HG03159 (cell line): ENCODE results near the gene CEP170B.
A peak's percentile ranks its signal among the peaks of the same experiment; 100 is the strongest.
"Not testable (repeated sequence)": the region's sequence is repeated elsewhere in the genome, so short reads cannot be mapped to it uniquely, and the experiment has no call there.

Source experiments
- ATAC-seq: cut with Tn5 transposase; IDR thresholded peaks from one replicate; pipeline ENCODE4 v1.9.1; 2021; ENCODE audit warnings: mild to moderate bottlenecking, moderate library complexity; ENCODE audit not compliant: unreplicated experiment

Gene CEP170B

DNA sequence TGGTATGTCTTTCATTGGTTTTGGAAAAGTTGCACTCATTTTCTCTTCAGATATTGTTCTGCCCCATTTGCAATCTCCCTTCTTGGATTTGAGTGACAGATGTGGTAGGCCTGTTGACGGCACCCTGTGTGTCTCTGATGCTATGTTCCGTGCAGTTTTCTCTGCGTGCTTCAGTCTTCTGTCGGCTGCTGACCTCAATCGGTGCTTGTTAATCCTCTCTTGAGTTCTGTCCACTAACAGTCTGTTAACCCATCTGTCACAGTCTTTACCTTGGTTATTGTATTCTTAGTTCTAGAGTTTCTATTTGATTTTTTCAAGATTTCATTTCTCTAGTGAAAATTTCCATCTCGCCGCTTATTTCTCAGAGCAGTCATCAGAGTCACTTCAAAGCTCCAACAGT lies 38.9 kb downstream of the CEP170B start:
- no peak for ATAC-seq

DNA sequence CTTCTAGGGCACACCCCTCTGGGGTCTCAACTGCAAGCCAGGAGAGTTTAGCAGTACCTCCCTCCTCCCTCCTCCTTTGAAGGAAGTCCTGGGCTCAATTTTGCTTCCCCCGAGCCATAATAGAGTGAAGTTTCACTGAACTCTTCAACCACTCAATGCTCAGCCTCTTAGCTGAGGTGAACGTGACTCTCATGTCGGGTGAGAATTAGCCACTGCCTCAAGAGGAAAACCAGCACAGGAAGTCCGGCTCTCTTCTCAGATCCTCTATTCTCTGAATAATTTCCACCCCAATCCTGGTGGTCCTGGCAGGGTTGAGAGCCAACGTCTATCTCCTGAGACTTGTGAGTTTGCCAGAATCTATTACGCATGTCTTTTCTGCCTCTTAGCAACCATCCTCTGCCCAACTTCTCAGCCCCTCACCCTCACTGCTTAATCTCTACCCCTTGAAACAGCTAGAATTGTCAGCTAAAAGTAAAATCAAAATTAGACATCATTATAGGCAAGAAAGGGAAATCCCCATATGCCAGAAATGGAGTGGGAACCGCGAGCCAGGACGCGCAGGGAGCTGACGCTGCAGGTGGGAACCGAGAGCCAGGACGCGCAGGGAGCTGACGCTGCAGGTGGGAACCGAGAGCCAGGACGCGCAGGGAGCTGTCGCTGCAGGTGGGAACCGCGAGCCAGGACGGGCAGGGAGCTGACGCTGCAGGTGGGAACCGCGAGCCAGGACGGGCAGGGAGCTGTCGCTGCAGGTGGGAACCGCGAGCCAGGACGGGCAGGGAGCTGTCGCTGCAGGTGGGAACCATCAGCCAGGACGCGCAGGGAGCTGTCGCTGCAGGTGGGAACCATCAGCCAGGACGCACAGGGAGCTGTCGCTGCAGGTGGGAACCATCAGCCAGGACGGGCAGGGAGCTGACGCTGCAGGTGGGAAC lies 39.8 kb downstream of the CEP170B start:
- ATAC-seq, result not testable (repeated sequence)

DNA sequence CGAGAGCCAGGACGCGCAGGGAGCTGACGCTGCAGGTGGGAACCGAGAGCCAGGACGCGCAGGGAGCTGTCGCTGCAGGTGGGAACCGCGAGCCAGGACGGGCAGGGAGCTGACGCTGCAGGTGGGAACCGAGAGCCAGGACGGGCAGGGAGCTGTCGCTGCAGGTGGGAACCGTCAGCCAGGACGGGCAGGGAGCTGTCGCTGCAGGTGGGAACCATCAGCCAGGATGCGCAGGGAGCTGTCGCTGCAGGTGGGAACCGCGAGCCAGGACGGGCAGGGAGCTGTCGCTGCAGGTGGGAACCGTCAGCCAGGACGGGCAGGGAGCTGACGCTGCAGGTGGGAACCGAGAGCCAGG lies 40.5 kb downstream of the CEP170B start:
- not testable (repeated sequence) for ATAC-seq

DNA sequence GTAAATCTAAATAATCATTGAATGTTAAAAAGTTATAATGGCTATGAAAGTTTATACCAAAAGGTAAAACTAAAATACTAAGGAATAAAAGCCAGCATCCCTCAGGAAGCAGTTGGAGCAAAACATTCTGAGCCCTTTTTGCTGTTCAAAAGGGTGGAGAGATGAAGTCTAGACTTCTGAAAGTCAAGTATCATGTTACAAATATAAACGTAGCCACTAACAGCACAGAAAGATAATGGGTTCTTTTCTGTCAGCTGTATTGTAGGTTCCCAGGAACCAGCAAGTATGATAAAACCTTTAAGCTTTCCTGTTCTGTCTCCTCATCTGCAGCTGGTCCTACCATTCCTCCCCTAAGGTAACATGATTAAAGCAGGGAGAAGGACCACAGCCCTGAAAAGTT lies 43.2 kb downstream of the CEP170B start:
- no peak for ATAC-seq

GRCh38 chr14:104912053-104912452 lies 47.0 kb downstream of the CEP170B start:
- no peak for ATAC-seq

DNA sequence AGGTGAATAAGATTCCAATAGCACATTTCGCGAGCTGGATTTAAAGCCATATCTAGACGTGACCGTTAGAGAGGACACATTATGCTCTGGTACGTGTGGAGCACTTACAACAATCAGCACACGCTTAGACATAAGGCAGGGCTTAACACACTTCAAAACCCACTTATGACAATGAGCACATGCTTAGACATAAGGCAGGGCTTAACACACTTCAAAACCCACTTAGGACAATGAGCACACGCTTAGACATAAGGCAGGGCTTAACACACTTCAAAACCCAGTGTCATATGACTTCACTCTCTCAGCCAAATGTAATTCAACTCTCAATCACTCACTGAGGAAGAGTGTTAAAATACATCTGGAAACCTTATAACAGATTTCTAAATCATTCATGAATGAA lies 48.4 kb downstream of the CEP170B start:
- no peak for ATAC-seq

DNA sequence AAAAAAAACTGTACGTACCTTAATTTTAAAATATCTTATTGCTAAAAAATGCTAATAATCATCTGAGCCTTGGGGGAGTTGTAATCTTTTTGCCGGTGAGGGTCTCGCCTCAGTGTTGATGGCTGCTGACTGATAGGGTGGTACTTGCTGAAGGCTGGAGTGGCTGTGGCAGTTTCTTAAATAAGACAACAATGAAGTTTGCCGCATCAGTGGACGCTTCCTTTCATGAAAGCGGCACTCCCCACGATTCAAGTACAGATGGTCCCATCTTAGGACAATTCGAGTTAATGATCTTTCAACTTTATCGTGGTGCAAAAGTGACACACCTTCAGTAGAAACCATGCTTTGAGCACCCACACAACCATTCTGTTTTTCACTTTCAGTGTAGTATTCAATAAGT lies 52.0 kb downstream of the CEP170B start:
- ATAC-seq, result no peak

DNA sequence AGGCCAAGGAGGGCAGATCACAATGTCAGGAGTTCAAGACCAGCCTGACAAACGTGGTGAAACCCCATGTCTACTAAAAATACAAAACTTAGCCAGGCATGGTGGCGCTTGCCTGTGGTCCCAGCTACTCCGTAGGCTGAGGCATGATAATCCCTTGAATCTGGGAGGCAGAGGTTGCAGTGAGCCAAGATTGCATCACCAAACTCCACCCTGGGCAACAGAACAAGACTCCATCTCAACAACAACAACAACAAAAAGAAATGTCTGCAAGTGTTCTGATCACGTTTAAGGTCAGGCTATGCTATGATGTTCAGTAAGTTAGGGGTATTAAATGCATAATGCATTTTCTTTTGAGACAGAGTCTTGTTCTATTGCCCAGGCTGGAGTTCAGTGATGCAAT lies 52.9 kb downstream of the CEP170B start:
- no peak for ATAC-seq

- ATAC-seq, result not testable (repeated sequence)
Observed at GRCh38 chr14:104919152-104919992, 54.3 kb downstream of the CEP170B start.

GRCh38 chr14:104919993-104920315 lies 54.9 kb downstream of the CEP170B start:
- ATAC-seq, result no peak

DNA sequence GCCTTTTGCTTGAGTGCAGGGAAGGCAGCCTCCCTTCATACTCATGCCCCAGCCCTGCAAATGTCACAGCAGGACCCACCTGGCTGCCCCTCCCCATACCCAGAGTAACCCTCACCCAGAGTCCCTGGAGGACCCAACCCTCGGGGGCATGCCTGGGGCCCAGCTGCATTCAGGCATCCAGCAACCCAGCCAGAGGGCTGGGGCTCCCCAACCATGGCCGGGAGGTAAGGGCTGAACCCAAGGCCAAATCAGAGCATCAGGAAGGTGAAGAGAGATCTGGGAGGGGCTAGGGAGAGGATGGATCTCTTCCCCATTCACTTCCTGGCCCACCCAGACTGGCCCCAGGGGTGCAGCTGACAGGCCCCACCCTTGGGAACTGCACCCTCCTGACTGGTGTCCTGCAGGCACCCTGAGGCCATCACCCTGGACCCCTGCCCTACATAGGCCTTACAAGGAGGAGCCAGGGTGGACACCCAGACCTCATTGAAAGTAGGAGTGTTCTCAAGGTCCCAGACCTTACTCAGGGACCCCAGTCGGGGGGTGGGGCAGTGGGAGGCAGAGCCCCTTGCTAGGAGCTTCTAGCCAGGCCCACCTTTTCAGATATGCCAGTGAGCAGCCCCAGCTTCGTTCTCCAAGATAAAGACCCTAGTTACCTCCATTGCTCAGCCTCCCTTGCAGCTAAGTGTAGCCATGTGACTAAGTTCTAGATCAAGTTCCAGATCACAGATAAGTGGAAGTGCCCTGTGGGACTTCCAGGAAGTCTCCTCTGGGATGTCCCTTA lies 58.8 kb downstream of the CEP170B start:
- ATAC-seq, result no peak

DNA sequence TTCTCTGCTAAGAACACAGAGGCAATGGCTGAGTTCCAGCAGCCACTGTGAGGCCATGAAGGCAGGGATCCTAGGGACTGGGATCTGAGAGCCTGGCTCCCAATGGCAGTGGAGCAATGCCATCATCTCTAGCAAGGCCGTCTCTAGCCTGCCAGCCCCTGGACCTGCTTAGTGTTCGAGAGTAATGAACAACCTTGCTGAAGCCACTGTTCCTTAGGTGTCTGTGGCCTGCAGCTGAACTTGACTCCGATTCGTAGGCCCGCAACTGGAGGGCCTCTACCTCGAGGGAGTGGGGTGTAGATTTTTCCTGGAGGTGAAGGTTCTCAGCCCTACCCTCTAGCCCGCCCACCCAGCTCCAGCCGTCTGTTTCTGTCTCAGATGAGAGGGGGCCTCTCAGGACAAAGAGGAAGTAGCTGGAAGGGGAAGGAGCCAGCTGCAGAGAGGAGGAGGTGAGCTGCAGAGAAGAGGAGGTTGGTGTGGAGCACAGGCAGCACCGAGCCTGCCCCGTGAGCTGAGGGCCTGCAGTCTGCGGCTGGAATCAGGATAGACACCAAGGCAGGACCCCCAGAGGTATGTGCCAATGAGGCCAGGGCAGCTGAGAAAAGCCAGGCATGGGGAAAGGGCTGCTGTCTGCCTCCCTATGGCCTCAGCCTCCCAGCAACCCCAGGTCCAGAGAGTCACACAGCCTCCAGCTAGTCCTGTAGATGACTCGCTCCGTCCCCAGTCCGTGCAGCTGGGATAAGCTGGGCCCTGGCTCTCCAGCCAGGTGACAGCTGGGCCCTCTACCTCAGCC lies 59.5 kb downstream of the CEP170B start, which contains the start of gene PLD4:
PLD4 (plus strand) TSS at position 459 of the 793 bp plus-strand sequence. CDS start 2,262 bp downstream, outside the sequence.
- ATAC-seq, result no peak

GRCh38 chr14:104925214-104925854 lies 60.3 kb downstream of the CEP170B start:
- no peak for ATAC-seq

GRCh38 chr14:104925855-104926609 lies 61.0 kb downstream of the CEP170B start:
- peak; percentile 3 for ATAC-seq

- peak; percentile 80 for ATAC-seq
Observed at GRCh38 chr14:104926619-104927431, 61.8 kb downstream of the CEP170B start.

GRCh38 chr14:104927432-104927816 lies 62.4 kb downstream of the CEP170B start:
- ATAC-seq, result no peak

- ATAC-seq, result no peak
Observed at GRCh38 chr14:104927901-104928300, 62.8 kb downstream of the CEP170B start.

DNA sequence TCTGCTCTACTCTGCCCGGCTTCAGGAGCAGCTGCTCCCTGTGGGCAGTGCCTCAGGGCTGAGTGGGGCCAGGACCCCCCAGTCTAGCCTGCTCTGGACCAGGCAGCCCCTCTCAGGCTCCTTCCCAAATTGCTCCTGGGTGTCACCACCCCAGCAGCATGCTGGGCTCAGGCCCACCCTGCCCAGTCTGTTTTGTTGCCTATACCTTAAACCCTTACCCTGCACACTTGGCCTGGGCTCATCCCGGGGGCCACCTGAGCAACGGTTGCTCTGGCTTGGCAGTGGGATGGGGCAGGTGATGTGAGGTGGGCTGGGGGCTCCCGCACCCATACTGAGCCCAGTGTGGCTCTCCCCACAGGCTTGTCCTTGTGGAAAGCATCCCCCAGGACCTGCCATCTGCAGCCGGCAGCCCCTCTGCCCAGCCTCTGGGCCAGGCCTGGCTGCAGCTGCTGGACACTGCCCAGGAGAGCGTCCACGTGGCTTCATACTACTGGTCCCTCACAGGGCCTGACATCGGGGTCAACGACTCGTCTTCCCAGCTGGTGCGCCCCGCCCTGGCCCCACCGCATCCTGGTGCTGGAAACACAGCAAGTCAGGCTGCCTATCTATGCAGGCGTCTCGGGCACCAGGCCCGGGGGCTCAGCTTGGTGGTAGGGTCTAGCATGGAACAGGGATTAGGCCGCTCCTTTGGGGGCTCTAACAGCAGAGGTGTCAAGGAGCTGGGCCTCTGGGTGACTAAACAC lies 63.5 kb downstream of the CEP170B start:
- no peak for ATAC-seq
